GM18861 (cell line): ENCODE results near the gene RPS17.
"Not testable (repeated sequence)": the region's sequence is repeated elsewhere in the genome, so short reads cannot be mapped to it uniquely, and the experiment has no call there.

Experiments
- ATAC-seq: cut with Tn5 transposase; IDR thresholded peaks from one replicate; pipeline ENCODE4 v1.9.1; 2021; ENCODE audit not compliant: unreplicated experiment

RPS17 gene

GRCh38 chr15:82513587-82513986 lies 26.7 kb downstream of the RPS17 start:
- not testable (repeated sequence) for ATAC-seq

- ATAC-seq, result not testable (repeated sequence)
Observed at GRCh38 chr15:82507693-82508092, 32.6 kb downstream of the RPS17 start.

GRCh38 chr15:82507087-82507486 lies 33.2 kb downstream of the RPS17 start:
- not testable (repeated sequence) for ATAC-seq

- not testable (repeated sequence) for ATAC-seq
Observed at GRCh38 chr15:82505842-82506241, 34.4 kb downstream of the RPS17 start.

GRCh38 chr15:82504074-82504473 lies 36.2 kb downstream of the RPS17 start:
- ATAC-seq, result not testable (repeated sequence)

GRCh38 chr15:82502700-82503339 lies 37.4 kb downstream of the RPS17 start:
- peak; percentile 67 for ATAC-seq

- not testable (repeated sequence) for ATAC-seq
Observed at GRCh38 chr15:82500772-82501171, 39.5 kb downstream of the RPS17 start.

GRCh38 chr15:82497978-82498377 lies 42.3 kb downstream of the RPS17 start:
- not testable (repeated sequence) for ATAC-seq

GRCh38 chr15:82488250-82488649 lies 52.0 kb downstream of the RPS17 start:
- ATAC-seq, result not testable (repeated sequence)

GRCh38 chr15:82487045-82487444 lies 53.2 kb downstream of the RPS17 start:
- not testable (repeated sequence) for ATAC-seq
